ENCODE results near the gene SMAD1. TPM values are rescaled to one million over a fixed set of nuclear protein-coding genes. Genes with fewer than 3 reads are reported as not detected.
A peak's percentile ranks its signal among the peaks of the same experiment; 100 is the strongest.

Gene SMAD1
- total RNA-seq, 1 experiment from 2014 or later: 27.9 TPM

DNA sequence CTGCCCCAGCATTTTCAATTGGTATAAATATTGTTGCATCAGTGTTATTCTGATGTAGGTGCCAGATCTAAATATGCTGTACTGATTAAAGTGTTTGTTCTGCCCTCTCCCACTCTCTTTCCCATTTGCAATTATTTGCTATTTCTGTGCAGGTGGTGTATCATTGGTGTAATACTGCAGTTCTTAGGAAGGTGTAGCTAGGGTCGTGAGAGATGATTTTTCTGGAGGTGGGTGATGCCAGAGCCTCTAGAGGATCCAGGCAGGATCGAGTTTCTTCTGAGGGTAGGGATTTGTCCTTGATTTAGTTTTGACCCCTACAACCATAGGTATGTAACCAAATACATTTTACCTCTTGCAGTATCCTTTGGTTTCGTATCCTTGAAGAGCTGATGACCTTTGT is 1.9 kb downstream of the SMAD1 start:
- Mint-ChIP-seq H3K27me3 (ENCODE audit: insufficient read depth, unreplicated experiment) (no peaks in the 10 kb centered on the region), H3K9me3 (ENCODE audit: unreplicated experiment) (no peaks in the 10 kb centered on the region), H3K4me3 (ENCODE audit: unreplicated experiment) (no peak overlapping the region), H3K27ac (ENCODE audit: low read depth, unreplicated experiment) (no peak overlapping the region), H3K36me3 (ENCODE audit: insufficient read depth, unreplicated experiment) (no peaks in the 10 kb centered on the region), H3K4me1 (ENCODE audit: insufficient read depth, unreplicated experiment) (peaks cover 12% of the 10 kb centered on the region)
- CTCF ChIA-PET: interaction anchor here (0.6 to 2.1 kb wide), 6 partner anchors 73 to 1305 kb away, joined by 3 to 13 read pairs (median 4); no protein-coding TSS in a partner anchor
- intact Hi-C loops (cut with micrococcal nuclease): no loop called here
- POLR2A ChIA-PET: interaction anchor here (0.6 to 4.6 kb wide), 15 partner anchors 10 to 581 kb away, joined by 3 to 49 read pairs (median 4); partner anchors contain the start of genes MMAA and OTUD4
- BruUV-seq (replicated peaks): no TSS peak
- no peak for TF ChIP-seq CTCF (IDR thresholded peaks at IDR 0.05; ENCODE audit: unreplicated experiment)
- DNase-seq (ENCODE audit: unreplicated experiment): peak; percentile 9

- Mint-ChIP-seq H3K27me3 (ENCODE audit: insufficient read depth, unreplicated experiment) (no peaks in the 10 kb centered on the region), H3K27ac (ENCODE audit: low read depth, unreplicated experiment) (no peak overlapping the region), H3K9me3 (ENCODE audit: unreplicated experiment) (no peaks in the 10 kb centered on the region), H3K4me1 (ENCODE audit: insufficient read depth, unreplicated experiment) (peaks cover 12% of the 10 kb centered on the region), H3K36me3 (ENCODE audit: insufficient read depth, unreplicated experiment) (no peaks in the 10 kb centered on the region), H3K4me3 (ENCODE audit: unreplicated experiment) (no peak overlapping the region)
- intact Hi-C loops (cut with micrococcal nuclease): no loop called here
- no TSS peak for BruUV-seq (replicated peaks)
- ChIA-PET POLR2A (interaction anchor here (0.6 to 4.6 kb wide), 12 partner anchors 10 to 305 kb away, joined by 3 to 49 read pairs (median 4); partner anchors contain the start of gene MMAA), CTCF (interaction anchor here (0.6 to 2.1 kb wide), 7 partner anchors 9 to 1306 kb away, joined by 3 to 13 read pairs (median 4); no protein-coding TSS in a partner anchor)
- DNase-seq (ENCODE audit: unreplicated experiment): no peak
- no peak for TF ChIP-seq CTCF (IDR thresholded peaks at IDR 0.05; ENCODE audit: unreplicated experiment)
These were observed 2.7 kb downstream of the SMAD1 start for GRCh38 chr4:145484225-145484846.

- no peak overlapping the region for H3K4me3 Mint-ChIP-seq (ENCODE audit: unreplicated experiment)
- H3K27me3 Mint-ChIP-seq (ENCODE audit: insufficient read depth, unreplicated experiment): no peaks in the 10 kb centered on the region
- H3K27ac Mint-ChIP-seq (ENCODE audit: low read depth, unreplicated experiment): no peak overlapping the region
- no peaks in the 10 kb centered on the region for H3K9me3 Mint-ChIP-seq (ENCODE audit: unreplicated experiment)
- DNase-seq (ENCODE audit: unreplicated experiment): no peak
- no peak for TF ChIP-seq CTCF (IDR thresholded peaks at IDR 0.05; ENCODE audit: unreplicated experiment)
- no peaks in the 10 kb centered on the region for H3K36me3 Mint-ChIP-seq (ENCODE audit: insufficient read depth, unreplicated experiment)
- CTCF ChIA-PET: interaction anchor here (1.7 to 2.1 kb wide), 3 partner anchors 9 to 251 kb away, joined by 4 to 13 read pairs (median 9); no protein-coding TSS in a partner anchor
- intact Hi-C loops (cut with micrococcal nuclease): no loop called here
- POLR2A ChIA-PET: interaction anchor here (1.0 to 4.6 kb wide), 6 partner anchors 10 to 454 kb away, joined by 3 to 49 read pairs (median 4); partner anchors contain the start of gene ZNF827
- no TSS peak for BruUV-seq (replicated peaks)
- peaks cover 12% of the 10 kb centered on the region for H3K4me1 Mint-ChIP-seq (ENCODE audit: insufficient read depth, unreplicated experiment)
These were observed 3.5 kb downstream of the SMAD1 start for GRCh38 chr4:145485120-145485519.

DNA sequence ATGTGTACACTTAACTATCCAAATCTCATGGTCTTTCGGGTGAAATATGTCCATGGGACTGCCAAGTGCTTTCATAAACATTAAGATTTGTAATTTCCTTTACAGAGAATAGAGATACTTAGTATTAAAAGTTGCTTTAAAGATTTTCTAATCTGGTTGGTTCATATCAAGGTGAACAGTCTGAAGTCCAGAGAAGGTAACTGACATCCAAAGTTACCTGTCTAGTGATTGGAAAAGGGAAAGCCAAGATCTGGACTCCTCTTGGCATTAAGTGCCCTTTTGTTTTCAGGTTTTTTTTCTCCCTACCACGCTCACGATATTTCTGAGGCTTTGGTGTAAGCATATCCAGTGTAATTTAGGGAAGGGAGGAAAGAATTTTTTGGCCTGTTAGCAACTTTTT is 5.0 kb downstream of the SMAD1 start:
- H3K4me3 Mint-ChIP-seq (ENCODE audit: unreplicated experiment): no peak overlapping the region
- no peaks in the 10 kb centered on the region for H3K36me3 Mint-ChIP-seq (ENCODE audit: insufficient read depth, unreplicated experiment)
- no peak for TF ChIP-seq CTCF (IDR thresholded peaks at IDR 0.05; ENCODE audit: unreplicated experiment)
- H3K27ac Mint-ChIP-seq (ENCODE audit: low read depth, unreplicated experiment): no peak overlapping the region
- intact Hi-C loops (cut with micrococcal nuclease): no loop called here
- H3K4me1 Mint-ChIP-seq (ENCODE audit: insufficient read depth, unreplicated experiment): no peaks in the 10 kb centered on the region
- no peaks in the 10 kb centered on the region for H3K9me3 Mint-ChIP-seq (ENCODE audit: unreplicated experiment)
- no peak for DNase-seq (ENCODE audit: unreplicated experiment)
- ChIA-PET CTCF (no interaction called here), POLR2A (no interaction called here)
- H3K27me3 Mint-ChIP-seq (ENCODE audit: insufficient read depth, unreplicated experiment): no peaks in the 10 kb centered on the region
- BruUV-seq (replicated peaks): no TSS peak
